GM19324 (cell line): ENCODE results near the gene ROM1.
A peak's percentile ranks its signal among the peaks of the same experiment; 100 is the strongest.
"Not testable (repeated sequence)": the region's sequence is repeated elsewhere in the genome, so short reads cannot be mapped to it uniquely, and the experiment has no call there.

ENCODE experiments used
- ATAC-seq: cut with Tn5 transposase; IDR thresholded peaks from one replicate; pipeline ENCODE4 v1.9.1; 2021; ENCODE audit warnings: mild to moderate bottlenecking, moderate library complexity; ENCODE audit not compliant: unreplicated experiment, low FRiP score

ROM1 gene

DNA sequence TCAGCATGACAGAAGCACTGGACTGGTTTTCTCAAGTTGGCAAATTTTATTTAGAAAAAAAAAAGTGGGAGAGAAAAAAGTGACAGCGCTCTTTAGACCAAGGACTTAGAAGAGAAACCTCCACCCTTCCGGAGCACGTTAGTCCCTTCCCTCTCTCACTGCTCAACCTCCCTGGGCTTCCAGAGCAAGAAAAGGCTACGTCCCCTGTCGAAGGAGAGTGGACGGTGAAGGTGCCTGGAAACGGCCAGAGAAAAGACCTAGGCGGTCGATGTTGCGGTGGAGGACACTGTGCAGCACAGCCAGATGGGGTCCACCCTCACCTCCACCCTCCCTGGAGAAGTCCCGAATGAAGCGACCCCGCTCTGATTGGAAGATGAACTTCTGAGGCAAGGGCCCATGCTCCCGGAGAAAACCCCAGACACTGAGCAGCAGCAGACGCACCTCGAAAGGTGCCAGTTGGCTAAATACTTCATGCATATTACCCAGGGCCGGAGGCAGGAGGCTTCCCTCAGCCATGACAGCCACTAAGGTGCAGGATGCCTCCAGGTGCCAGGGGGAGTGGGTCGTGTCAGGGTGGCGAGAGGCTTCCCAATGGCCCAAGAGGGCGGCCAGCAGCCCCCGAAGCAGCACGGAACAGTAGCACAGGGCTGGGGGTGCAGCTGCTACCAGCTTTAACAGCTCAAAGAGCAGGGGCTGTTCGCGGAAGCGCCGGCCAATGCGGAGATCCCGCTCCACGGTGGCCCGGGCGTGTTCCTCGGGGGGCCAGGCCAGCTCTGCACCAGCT, 34.0 kb downstream of the ROM1 start:
- ATAC-seq: no peak

- no peak for ATAC-seq
These were observed 34.5 kb downstream of the ROM1 start for GRCh38 chr11:62647609-62648005.

DNA sequence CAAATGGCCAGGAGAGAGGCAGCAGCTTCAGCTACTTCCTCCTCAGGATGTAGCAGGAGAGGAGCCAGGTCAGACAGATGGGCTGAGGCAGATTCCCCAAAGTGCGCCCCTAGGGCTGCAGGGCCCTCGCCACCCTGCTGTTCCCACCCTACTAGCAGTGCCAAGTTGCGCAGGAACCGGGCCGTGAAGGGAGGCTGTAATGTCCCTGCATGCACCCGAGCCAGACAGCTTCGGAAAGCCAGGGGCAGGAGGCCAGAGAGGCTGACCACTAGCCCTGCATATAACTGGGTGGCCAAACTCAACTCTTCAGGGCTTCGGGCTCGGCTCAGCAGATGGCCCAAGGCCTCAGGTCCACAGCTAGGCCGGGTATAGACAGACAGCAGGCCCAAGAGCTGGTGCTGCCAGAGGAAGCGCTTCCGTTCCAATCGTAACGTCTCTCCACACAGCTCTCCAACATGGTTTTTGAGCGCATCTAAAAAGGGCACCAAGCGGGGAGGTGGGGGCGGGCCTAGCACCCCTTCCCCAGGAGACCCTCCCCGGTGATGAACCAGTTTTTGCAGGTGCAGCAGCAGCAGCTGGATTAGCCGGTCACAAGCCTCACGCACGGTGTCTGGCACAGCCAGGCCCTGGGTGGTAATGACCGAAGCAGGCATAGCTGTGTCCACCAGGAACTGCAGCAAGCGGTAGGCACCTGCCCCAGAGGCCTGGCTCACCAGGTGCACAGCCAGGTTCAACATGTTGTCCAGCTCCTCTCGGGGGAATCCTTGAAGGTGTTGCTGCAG, 35.3 kb downstream of the ROM1 start:
- no peak for ATAC-seq

- ATAC-seq: no peak
These were observed 35.9 kb downstream of the ROM1 start for GRCh38 chr11:62648967-62649364.

GRCh38 chr11:62649486-62649885, 36.4 kb downstream of the ROM1 start:
- no peak for ATAC-seq

- ATAC-seq: not testable (repeated sequence)
These were observed 37.2 kb downstream of the ROM1 start for GRCh38 chr11:62650283-62650682.

GRCh38 chr11:62652161-62653006, 39.3 kb downstream of the ROM1 start:
- ATAC-seq: peak; percentile 19

DNA sequence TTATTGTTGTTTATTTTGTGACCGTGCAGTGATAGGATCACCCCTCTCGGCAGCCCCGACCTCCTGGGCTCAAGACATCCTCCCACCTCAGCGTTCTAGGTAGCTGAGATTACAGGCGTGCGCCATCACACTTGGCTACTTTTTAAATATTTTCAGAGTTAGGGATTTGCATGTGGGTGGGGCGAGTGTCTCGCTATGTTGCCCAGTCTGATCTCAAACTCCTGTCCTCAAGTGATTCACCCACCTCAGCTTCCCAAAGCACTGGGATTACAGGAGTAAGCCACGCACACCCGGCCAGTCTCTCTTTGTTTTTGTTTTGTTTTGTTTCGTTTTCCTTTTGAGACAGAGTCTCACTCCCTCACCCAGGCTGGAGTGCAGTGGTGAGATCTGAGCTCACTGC, 41.2 kb downstream of the ROM1 start:
- no peak for ATAC-seq

GRCh38 chr11:62656796-62657429, 43.9 kb downstream of the ROM1 start:
- no peak for ATAC-seq

DNA sequence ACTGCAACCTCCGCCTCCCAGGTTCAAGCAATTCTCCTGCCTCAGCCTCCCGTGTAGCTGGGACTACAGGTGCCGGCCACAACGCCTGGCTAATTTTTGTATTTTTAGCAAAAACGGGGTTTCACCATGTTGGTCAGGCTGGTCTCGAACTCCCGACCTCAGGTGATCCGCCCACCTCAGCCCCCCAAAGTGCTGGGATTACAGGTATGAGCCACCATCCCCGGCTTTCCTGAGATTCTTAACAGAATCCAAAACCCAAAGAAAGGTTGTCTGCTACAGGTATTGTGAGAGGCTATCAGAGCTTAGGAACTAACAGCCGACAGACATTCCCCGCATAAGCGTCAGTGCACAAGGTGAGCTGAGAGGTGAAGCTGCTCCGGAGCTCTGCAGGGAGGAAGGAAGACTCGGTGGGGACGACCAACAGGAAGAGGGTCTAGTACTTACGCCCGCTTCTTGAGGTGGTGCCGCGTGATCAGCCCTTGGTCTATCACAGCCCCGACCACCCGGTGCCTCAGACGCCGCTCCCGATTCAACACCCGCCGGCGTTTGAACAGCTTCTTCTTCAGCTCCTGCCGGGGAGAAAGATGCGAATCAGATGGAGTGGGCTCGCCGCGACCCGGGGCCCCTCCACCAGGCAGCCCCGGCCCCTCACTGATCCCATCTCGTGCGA, 51.5 kb downstream of the ROM1 start:
- no peak for ATAC-seq
